ENCODE results near the gene DNAI1. TPM values are rescaled to one million over a fixed set of nuclear protein-coding genes. Genes with fewer than 3 reads are reported as not detected.
A peak's percentile ranks its signal among the peaks of the same experiment; 100 is the strongest.

The DNAI1 gene
- total RNA-seq, 1 experiment from 2014 or later, result 0.25 TPM

DNA sequence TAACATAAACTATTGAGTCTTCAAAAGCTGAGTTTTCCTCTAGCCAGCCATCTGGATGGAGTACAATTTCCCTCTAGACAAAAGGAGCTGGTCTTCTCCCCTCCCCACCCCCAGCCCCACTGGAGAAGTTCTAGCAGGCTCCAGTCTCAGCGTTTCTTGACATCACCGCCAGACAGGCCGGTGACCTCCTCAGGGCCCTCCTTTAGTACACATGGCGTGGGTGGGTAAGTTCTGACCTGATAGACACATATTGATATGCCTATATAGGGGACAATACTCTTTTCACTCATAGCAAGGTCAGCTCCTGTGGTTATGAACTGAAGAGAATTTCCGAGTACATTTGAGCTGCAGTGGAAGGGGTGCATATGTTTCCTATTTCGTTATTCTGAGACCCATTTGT lies 27.2 kb downstream of the DNAI1 start:
- no peak for DNase-seq (ENCODE audit: extremely low read depth, low read depth)

DNA sequence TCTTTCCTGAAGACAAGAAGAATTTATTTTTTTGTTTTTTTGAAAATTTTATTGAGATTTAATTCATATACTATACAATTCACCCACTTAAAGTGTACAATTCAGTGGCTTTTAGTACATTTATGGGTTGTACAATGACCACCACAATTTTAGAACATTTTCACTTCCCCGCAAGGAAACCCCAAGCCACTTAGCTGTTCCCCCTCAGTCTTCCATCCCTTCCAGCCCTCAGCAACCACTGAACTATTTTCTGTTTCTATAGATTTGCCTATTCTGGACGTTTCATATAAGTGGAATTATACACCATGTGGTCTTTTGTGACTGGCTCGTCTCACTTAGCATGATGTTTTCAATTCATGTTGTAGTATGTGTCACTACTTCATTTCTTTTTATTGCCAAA lies 28.0 kb downstream of the DNAI1 start:
- no peak for DNase-seq (ENCODE audit: extremely low read depth, low read depth)

DNA sequence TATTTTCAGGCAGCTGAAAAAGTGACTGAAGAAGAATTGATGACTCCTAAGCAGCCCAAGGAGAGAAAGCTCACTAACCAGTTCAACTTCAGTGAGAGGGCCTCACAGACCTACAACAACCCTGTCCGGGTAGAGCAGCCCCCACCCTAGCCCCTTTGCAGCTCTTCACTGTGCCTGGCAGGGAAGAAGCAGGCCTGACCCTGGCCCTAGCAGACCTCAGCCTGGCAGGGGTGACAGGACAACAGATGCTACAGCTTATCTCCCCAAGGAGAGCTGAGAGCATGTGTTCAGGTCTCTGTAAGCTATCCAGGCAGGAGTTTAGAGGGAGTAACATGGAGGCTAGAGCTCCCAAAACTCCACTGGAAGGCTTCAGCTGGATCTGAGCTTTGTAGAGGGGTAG lies 31.8 kb downstream of the DNAI1 start:
- no peak for DNase-seq (ENCODE audit: extremely low read depth, low read depth)

DNA sequence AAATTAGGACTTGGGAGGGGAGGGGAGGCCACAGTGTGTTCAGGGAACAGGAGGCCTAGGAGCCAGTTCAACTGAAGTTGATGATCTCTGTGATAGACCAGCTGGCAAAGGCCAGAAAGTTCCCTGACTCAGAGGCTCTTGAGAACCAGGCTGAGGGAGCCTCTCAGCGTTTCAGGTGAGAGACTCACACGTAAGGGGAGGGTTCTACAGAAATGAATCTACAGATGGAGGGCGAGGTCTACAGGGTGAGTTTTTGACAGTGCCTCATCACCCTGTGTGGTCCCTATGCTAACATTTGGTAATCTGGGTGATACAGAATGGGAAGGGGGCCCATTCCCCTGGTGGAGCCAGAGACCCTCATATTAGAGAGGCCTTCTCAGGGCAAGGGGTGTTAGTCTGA lies 32.2 kb downstream of the DNAI1 start:
- no peak for DNase-seq (ENCODE audit: extremely low read depth, low read depth)

DNA sequence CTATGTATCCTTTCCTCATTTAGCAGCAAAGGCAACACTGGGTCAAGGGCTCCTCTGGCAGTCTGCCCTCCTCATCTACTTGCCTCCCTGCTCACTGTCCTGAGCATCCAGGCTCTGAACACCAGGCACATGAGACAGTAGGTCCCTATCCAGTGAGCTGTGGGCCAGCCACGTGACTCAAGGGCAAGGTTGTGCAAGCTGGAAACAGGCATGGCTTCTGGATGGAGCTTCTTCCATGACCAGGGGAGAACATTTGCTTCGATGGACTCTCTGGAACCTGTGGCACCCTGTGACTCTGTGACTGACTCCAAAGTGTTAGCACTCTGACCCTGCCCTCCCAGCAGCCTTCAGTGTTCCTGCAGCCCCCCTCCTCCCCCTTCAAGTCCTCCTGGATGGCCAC lies 33.0 kb downstream of the DNAI1 start:
- no peak for DNase-seq (ENCODE audit: extremely low read depth, low read depth)

DNA sequence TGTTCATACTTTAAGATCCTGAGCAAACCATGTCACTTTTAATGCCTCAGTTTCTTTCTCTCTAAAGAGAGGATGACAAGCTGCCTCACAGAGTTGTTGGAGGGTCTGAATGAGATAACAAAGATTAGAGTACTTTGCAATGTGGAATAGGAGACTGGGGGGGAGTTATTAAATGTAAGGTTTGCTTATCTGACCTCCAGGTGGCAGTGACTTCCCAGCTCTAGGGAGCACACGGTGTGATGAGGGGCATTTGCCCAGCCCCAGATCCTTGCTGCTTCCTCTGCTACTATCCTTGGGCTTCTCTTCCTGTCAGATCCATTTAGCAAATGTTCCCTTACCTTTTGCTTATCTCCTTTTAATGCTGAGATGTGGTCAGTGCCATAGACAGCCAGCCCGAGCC lies 33.4 kb downstream of the DNAI1 start:
- no peak for DNase-seq (ENCODE audit: extremely low read depth, low read depth)

DNA sequence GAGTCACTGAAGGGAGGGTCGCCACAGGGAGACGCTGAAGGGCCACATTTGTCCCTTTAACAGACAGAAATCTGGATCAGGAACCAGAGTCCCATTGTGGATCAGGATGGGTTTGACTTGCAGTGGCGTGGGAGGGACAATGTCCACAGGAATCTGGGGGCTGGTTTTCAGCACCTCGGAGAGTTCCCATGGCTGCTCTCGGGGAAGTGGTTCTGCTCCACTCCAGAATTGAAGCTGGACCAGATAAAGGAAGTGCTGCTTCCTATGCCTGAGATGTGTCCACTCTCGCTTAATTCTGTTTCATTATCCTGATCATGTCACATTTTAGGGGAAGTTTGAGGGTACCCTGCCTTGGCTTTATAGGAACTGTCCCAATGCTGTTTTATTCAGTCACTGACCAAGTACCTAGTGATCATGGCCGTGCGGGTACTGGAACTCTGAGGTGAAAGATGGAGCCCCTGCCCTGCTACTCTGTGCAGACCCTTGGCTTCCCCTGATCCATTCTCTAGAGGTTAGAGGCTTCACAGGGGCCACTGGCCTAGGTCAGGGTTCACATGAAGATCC lies 35.4 kb downstream of the DNAI1 start:
- peak; percentile 18 for DNase-seq (ENCODE audit: extremely low read depth, low read depth)

DNA sequence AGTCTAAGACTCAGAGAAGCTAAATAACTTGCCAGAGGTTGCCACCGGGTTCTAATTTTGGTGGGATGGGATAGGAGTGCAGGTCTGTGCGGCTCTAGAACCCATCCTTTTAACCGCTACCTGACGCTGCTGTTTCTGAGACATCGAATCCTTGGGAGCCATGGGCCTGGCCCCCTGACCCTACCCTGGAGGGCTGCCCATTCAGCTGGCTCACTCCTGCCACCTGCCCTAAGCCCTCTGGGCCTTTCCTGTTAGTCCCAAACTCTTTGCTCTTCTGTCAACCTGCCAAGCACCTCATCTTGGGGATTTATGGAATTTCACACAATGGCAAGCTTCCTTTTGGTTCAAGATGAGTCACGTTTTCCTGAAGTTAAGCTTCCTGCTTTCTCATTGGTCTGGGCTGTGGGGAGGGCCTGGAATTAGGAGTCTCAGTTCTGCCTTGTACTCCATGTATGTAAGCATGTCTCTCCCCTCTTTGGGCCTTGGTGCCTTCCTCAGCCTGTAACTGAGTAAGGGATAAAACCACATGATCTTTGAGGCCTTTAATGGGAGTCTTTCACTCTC lies 37.6 kb downstream of the DNAI1 start:
- no peak for DNase-seq (ENCODE audit: extremely low read depth, low read depth)

DNA sequence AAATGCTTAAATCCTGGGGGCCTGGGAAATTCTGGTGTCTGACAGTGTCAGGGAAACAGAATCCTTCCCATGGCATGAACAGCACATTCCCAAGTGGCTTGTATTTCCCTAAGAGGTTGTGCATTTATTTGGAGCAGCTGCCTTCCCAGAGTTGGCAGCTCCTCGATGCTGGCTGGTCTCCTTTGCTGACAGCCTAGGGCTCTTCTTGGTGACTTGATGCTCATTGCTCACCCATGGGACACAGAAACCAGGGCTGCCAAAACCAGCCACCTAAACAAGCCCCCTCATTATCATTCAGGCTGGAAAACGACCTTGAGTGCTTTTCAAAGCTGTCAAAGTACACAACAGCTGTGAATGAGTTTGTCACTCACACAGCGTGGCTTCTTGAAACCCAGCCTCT lies 39.9 kb downstream of the DNAI1 start:
- DNase-seq (ENCODE audit: extremely low read depth, low read depth), result no peak

DNA sequence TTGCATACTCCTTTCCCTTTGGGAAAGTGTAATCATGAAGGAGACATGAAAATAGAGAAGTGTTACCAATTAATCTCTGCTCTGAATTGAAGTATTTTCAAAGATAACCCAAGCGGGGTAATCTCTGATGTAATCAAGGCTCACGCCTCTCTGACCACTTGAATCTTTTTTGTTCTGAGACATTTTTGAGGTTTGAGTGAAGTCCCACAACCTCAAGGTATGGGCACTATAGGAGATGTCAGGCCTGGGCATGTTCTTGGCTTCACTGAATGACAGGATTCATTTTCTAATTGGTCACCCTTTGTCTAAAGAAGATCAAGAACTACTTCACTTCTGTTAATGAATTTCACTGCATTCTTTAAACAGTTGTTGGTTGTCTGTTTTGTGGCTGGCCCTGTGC lies 40.5 kb downstream of the DNAI1 start:
- no peak for DNase-seq (ENCODE audit: extremely low read depth, low read depth)

DNA sequence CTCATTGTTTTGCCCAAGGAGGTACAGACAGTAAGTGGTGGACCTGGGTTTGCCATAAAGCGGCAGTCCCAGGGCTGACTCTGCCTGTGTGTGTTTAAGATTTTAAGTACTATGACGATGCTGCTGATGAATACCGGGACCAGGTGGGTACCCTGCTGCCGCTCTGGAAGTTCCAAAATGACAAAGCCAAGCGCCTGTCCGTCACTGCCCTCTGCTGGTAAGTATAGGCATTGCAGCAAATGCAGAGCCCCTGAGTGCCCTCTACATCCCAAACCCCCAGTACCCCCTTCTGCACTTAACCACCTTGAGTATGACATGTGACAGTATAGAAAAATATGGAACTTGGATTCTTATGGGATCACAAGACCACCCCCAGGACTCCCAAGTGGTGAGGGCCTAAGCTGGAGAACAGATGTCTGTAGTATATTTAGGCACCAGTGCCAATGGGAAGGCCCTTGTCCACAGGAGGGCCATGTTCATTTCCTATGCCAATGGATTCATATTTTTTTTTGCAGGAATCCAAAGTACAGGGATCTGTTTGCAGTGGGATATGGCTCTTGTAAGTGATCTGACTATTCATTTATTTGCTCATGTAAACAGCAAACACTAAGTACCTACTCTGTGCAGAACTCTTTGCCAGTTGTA lies 42.1 kb downstream of the DNAI1 start:
- peak; percentile 27 for DNase-seq (ENCODE audit: extremely low read depth, low read depth)

DNA sequence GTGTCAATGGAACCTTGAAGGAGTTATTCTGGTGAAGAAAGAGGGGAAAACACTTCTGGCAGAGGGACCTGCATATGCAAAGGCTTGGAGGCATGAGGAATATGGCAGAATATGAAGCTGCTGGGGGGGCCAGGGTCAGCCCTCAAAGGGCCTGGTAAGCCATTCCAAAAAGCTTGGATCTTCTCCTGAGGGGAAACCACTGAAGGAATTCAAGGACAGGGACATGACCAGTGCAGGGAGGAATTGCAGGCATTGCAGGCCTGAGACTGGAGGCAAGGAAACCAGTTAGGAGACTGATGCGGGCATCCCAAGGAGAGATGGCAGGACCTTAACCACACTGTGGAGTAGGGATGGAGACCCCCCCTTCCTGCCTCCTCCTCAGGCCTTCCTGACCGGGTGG lies 42.8 kb downstream of the DNAI1 start:
- no peak for DNase-seq (ENCODE audit: extremely low read depth, low read depth)

DNA sequence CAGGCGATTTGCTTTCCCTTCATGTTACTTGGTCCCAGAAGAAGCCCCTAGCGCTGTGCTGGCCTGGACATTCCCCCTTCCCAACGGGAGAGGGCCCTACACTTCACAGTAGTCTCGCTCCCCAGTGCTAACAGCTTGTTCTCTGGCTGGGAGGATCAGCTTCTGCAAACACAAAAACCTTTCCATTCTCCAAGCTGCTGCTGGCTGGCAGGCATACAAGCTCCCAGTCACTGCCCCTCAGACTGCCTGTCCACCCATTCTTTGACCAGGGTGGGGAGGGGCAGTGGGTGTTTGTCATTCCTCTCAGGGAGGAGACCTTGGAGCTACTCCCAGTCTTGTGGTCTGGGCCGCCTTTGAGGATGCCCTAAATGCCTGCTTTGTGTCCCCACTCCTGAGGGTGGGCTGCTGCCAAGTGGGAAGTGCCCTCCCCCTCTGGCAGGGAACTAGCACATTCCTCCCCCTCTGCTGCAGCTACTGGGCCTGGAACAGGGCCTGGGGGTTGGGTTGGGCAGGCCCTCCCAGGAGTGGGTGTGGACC lies 43.4 kb downstream of the DNAI1 start:
- DNase-seq (ENCODE audit: extremely low read depth, low read depth), result no peak

DNA sequence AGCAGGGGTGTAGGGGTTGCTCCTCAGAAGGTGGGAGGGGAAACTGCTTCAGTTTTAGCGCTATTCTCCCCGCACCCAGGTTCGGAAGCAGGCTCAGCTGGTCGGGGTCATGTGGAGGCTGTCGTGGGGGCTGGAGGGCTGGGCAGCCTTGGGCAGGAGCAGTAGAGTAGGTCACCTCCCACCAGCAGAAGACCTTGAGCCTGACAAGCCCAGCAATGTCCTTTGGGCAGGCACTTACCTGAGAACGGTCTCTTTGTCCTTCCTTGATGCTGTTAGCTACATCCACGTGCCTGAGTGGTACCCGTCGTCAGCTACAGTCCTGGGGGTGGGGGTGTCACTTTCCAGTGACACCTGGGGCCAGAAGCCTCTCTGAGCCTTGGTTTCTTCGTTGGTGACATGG lies 43.9 kb downstream of the DNAI1 start:
- DNase-seq (ENCODE audit: extremely low read depth, low read depth), result no peak

DNA sequence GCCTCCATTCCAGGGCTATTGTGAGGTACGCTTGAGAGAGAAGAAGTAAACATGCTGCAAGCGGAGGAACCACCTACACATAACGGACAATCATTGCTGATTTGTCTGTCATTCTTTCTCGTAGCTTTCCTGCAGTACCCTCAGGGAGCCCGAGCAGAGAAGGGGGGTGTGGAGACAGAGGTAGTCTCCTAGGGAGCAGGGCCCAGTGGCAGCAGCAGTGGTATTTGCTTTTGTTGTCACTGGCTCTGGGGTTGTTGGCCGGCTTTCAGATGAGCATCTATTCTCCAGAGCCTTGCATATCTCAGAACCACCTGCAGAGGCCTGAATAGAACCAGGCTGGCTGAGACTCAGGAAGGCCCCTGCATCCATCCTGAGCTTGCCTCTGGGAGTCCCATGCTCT lies 44.3 kb downstream of the DNAI1 start:
- DNase-seq (ENCODE audit: extremely low read depth, low read depth), result no peak

DNA sequence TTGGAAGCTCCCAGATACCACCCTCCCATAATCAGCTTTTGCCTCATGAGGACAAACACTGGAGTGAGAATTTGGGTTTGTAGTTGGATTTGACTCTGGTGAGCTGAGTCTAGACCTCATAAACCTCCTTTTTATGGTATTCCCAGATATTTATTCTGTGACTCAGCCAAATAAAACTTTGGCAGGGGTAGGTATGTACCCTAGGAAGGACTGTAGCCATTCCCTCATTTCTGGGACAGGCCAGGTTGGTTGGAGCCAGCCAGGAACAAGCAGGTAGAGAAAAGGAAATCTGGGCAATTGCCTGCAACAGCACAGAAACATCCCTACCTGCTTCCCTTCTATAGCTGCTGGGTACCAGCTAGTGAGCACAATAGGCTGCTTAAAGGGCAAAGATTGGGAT lies 44.8 kb downstream of the DNAI1 start:
- DNase-seq (ENCODE audit: extremely low read depth, low read depth), result no peak

DNA sequence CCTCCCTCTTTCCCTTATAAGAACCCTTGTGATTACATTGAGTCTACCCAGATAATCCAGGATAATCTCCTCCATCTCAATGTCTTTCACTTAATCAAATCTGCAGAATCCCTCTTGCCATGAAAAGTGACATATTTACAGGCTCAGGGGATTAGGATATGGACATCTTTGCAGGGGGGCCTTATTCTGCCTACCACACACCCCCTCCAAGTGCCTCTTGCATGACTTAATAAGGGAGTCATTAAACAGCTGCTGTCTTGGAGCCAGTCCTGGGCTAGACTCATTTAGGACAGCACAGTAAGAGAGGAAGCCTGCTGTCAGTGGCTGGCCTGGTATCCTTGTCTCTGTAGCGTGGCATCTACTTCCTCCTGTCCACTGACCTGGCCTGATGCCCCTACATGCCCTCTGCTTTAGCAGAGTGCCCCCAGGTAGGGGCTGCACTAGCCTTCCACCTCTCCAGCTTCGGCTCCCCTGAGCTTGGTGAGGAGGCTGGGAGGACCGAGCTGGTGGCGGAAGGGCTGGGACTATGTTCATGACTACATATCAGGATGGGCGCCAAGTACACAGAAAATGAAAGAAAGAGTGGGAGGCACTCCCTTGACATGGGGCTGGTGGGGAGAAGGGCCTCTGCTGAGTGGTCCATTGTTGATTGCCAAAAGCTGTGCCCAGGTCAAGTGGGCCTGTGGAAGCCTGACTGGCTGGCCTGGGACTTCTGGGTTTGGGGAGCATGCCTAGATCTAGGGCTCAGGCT lies 46.9 kb downstream of the DNAI1 start:
- no peak for DNase-seq (ENCODE audit: extremely low read depth, low read depth)

DNA sequence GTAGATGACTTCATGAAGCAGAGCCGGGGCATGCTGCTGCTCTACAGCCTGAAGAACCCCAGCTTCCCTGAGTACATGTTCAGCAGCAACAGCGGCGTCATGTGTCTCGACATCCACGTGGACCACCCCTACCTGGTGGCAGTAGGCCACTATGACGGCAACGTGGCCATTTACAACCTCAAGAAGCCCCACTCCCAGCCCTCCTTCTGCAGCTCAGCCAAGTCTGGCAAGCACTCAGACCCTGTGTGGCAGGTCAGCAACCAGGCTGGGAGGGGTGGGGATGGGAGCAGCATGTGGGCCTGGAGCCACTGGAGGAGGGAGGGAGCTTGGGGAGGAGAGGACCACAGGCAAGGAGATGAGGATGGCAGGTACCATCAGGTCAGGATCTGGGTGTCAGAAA lies 48.0 kb downstream of the DNAI1 start:
- no peak for DNase-seq (ENCODE audit: extremely low read depth, low read depth)

DNA sequence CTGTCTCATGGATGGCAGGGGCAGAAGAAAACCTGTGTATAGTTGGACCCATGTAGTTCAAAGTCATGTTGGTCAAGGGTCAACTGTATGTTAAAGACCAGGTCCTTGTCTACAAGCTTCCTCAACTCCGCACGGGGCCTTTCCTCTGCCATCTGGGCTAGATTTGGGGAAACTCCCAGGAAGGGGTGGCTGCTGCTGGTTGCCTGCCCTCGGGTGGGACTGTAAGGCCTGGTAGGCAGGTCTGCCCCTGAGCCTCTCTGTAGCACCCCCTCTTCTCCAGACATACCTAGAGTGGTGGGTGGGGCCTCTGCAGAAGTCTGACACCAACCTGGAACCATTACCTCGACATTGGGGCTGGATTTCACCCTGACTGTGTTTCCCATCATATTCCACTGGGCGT lies 49.0 kb downstream of the DNAI1 start:
- no peak for DNase-seq (ENCODE audit: extremely low read depth, low read depth)

DNA sequence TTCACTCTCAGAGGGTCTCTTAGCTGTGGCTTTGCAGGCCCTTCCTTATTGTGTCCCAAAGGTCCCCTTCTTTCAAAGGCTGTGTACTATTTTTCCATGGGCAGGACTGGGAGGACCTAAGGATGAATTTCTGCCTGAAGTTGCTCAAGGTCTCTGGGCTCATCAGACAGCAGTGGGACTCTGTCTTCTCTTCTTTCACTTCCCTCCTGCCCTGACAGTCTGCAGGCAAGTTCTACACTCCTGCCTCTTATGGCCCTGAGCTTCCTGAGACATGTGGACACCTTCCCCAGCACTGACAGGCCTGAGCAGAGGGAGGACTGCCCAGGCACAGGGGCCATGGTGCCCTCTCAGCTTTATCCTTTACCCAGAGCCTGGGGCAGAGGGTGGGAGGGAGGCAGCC lies 49.4 kb downstream of the DNAI1 start:
- no peak for DNase-seq (ENCODE audit: extremely low read depth, low read depth)

DNA sequence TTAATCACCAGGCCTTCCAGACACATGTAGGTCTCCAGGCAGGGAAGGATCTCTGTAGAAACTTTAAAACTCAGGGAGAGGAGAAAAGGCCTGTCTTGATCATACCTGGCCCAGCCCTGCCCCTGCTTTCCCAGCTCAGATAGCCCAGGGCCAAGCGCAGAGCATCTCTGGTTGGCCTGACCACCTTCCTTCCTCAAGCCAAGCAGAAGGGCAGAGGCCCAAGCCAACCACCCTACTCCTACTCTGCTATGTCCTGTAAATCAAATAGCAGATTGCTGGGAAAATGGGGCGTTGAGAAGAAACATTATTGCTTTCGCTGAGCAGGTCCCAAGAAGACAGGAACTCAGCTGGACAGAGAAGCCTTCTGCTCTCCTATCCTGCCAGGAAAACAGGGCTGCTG lies 49.9 kb downstream of the DNAI1 start:
- DNase-seq (ENCODE audit: extremely low read depth, low read depth), result no peak

DNA sequence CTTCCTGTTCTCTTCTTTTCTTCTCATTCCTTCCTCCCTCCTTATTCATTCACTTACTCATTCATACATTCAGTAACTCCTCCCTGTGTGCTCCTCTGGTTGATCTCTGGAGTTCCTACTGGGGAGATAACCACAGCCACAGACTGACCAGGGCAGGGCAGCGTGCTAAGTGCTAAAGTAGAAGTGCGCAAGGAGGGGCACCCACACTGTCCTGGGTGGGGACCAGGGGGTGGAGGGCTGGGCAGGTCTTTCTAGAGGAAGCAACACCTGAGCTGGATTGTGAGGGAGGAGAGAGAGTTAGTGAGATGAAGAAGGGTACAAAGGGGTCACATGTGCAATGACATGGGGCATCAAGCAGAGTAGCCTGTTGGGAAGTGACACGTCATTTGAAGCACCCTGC lies 50.3 kb downstream of the DNAI1 start:
- no peak for DNase-seq (ENCODE audit: extremely low read depth, low read depth)

Measured in NCI-H460 (cell line).